NCI-H748 treated with DMSO at 0.1 percent for 48 hours (cell line): ENCODE data around the gene NCOA3.
"Not testable (repeated sequence)": the region's sequence is repeated elsewhere in the genome, so short reads cannot be mapped to it uniquely, and the experiment has no call there.

Source experiments
- DNase-seq: peaks from one replicate; lab custom pipeline; 2025; lab: John Stamatoyannopoulos, UW

NCOA3 gene

DNA sequence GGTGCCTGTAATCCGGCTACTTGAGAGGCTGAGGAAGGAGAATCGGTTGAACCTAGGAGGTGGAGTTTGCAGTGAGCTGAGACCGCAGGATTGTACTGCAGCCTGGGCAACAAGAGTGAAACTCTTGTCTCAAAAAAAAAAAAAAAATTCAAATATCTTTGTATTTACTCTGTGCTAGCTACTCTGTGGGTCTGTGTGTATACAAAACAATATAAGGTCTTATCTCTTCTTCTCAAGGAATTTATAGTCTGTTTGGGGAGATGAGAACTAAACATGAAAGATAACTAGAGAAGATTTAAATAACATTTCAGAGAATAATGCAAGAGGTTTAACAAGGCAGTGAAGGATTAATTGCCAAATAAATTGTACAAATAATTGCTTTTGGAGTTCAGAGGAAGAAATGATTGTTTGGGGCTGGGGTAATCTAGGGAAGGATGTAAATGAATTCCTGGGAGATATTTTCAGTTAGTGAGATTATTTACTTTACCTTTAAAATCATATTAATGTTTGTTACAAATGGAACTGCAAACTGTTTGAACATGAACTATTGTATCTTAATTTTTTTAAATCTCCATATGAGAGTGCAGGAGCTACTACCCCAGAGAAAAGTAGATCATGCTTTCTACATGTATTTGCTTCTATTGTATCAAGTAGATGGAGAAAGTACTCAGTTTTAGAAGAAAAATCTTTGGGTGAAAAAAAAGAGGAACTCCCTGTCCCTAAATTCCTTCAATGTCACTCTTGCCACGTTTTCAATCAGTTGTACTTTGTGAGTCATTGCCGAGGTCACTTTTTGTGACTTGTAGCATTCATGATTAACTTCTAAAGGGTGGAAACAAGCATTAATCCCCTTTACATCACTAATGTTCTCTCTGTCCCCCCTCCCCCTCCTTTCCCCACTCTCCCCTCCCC, 39.0 kb downstream of the NCOA3 start:
- no peak for DNase-seq

DNA sequence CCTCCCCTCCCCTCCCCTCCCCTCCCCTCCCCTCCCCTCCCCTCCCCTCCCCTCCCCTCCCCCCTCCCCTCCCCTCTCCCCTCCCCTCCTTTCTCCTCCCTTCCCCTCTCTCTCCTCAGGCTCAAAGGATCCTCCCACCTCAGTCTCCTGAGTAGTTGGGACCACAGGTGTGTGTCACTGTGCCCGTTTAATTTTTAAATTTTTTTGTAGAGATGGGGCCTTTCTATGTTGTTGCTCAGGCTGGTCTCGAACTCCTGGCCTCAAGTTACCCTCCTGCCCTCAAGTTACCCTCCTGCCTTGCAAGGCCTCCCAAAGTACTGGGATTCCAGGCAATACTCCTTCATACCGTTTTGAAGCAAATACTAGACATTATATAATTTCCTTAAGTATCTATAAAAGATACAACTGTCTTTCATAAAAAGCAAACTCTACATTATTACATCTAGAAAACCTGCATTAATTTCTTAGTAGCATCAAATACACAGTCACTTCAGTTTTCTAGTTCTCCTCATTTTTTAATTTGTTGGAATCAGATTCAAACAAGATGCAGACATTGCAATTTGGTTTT, 39.8 kb downstream of the NCOA3 start:
- no peak for DNase-seq

DNA sequence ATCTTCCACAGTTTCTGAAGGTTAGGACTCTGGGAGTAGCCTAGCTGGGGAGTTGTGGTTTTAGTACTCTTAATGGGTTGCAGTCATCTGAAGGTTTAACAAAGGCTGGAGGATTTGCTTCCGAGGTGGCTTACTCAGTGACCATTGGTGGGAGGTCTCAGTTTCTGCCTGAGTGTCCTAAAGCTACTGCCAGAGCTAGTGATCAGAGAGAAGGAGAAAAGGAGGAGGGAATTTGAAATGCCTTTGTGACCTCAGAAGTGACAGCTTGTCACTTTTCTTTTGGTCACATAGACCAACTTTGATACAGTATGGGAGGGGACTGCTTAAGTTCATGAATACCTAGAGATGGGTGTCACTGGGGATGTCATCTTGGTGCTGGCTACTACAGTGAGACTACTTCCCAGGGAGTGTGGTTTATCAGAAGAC, 41.3 kb downstream of the NCOA3 start:
- DNase-seq: no peak

DNA sequence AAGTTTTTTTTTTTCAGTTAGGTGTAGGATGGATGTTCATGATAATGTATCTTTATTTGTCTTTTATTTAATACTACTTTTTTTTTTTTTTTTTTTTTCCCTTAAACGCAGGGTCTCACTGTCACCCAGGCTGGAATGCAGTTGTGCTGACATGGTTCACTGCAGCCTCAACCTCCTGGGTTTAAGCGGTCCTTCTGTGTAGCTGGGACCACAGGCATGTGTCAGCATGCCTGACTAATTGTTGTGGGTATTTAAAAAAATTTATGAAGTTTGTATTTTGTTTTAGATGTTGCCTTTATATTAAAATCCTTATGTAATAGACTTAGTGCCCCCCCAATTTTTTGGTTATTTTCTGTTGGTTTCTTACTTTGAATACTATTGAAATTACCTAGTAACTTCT, 42.6 kb downstream of the NCOA3 start:
- no peak for DNase-seq

DNA sequence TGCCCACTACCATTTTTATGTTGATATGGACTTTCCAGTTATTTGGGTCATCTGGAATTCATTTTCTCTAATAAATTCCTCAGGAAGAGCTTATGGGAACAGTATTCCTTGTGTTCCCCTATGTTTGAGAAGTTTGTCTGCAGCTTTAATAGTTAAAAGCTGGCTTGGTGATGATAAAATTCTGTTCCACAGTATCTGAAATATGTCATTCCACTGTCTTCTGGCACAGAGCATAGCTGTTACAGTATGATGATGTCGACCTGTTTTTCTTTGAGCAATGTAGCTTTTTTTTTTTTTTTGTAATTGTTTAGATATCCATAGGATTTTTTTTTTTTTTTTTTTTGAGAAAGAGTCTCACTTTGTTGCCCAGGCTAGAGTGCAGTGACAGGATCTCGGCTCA, 43.2 kb downstream of the NCOA3 start:
- DNase-seq: no peak

DNA sequence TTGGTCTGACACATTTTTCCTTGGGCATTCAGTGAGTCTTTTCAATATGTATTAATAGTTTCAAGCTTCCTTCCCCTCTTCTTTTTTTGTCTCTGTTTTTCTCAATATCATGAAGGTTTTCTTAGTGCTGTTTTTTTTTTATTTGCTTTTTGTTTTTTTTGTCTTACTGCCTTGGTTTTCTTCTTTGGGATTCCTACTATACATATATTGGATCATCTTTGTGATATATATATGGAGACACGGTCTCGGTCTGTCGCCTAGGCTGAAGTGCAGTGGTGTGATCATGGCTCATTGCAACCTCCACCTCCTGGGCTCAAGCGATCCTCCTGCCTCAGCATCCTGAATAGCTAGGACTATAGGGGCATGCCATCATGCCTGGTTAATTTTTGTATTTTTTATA, 43.8 kb downstream of the NCOA3 start:
- DNase-seq: no peak

DNA sequence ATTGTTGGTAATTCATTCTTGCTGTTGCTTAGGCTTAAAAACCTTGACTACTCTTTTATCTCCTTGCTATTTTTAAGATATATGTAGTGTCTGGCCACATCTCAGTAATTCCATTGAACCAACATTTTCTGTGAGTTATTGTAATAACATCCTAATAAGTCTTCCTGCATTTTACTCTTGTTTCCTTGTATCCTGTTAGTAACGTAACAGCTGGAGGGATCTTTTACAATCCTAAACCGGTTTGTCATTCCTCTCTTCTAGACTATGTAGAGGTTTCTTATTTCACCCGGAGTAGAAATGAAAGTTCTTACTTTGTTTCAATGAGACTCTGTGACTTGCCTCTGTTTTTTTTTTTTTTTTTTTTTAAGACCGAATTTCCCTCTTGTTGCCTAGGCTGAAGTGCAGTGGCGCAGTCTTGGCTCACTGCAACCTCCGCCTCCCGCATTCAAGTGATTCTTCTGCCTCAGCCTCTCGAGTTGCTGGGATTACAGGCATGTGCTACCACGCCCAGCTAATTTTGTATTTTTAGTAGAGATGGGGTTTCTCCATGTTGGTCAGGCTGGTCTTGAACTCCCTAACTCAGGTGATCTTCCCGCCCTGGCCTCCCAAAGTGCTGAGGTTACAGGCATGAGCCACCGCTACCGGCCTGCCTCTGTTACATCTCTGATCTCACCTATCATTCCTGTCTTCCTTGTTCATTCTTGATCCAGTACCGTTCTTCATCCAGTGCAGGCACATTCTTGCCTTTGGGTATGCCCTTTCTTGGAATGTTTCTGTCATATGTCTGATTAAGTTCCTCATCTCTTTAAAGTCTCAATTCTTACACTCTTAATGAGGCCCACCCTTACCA, 44.7 kb downstream of the NCOA3 start:
- DNase-seq: no peak

DNA sequence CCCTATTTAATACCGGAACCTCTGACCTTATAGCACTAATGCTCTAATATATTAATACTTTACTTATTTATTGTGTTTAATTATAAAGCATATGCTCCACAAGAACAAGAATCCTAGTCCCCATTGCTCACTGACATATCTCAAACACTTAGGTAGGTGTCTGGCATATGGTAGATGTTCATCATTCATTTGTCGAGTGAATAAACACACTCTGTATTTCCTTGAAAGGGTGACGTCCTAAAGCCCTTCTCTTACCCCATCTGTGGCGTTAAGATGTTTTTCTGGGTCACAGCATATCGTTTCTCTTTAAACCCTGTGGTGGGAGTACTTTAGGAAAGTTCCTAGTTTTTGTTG, 45.3 kb downstream of the NCOA3 start:
- DNase-seq: no peak

DNA sequence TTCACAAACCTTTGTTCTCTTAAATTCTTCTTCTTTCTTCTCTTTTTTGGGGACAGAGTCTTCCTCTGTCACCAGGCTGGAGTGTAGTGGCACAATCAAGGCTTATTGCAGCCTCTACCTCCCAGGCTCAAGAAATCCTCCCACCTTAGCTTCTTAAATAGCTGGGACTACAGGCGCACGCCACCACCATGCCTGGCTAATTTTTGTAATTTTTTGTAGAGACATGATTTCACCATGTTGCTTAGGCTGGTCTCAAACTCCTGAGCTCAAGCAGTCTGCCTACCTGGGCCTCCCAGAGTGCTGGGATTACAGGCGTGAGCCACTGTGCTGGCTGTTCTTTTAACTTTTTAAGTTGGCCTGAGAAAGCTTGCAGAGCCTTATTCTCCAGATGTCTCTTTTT, 48.0 kb downstream of the NCOA3 start:
- no peak for DNase-seq

DNA sequence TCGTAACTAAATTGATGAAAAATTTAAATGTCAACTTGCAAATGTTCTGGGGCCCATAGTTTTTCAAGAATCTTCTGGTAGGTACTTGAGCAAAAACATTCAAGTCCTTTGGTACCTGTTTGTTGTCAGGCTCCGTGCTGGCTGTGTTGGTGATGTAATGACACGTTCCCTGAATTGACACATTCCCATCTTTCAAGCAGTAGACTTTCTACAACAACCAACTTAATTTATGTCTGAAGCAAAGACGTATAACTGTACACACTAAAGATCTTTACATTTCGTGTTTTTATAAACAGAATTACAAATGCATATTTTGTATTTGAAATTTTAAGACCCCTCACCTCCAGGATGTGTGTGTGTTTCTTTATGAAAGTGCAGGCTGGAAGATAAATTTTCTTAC, 49.5 kb downstream of the NCOA3 start:
- DNase-seq: no peak

DNA sequence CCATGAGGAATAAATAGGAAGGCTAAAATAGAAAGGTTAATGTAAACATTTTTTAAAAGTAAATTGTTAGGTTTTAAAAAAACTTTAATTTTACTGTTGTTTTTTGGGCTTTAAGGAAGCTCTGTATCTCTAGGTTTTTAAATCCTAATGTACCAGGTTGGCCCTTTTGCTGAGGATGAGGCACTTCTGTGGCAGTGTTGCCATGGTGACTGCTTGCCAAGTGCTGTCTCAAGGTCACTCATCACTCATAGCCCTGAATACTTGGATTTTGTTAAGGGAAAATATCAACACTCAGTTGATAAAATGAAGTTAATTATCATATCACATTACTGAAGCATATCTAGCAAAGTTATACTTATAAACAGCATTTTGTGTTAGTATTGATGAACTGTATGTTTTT, 50.2 kb downstream of the NCOA3 start:
- no peak for DNase-seq

DNA sequence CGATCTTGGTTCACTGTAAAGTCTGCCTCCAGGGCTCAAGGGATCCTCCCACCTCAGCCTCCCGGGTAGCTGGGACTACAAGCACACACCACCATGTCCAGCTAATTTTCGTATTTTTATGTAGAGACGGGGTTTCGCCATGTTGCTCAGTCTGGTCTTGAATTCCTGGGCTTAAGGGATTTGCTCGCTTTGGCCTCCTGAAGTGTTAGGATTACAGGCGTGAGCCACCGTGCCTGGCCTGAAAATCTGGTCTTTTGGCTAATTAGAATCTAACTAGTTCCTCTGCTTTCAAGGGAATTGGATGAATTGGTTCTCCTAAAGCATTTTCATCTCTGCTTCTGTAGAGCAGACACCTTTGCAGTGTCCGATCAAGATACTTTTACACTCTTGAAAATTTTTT, 51.3 kb downstream of the NCOA3 start:
- no peak for DNase-seq

DNA sequence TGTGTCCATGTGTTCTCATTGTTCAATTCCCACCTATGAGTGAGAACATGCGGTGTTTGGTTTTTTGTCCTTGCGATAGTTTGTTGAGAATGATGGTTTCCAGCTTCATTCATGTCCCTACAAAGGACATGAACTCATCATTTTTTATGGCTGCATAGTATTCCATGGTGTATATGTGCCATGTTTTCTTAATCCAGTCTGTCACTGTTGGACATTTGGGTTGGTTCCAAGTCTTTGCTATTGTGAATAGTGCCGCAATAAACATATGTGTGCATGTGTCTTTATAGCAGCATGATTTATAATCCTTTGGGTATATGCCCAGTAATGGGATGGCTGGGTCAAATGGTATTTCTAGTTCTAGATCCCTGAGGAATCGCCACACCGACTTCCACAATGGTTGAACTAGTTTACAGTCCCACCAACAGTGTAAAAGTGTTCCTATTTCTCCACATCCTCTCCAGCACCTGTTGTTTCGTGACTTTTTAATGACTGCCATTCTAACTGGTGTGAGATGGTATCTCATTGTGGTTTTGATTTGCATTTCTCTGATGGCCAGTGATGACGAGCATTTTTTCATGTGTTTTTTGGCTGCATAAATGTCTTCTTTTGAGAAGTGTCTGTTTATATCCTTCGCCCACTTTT, 52.0 kb downstream of the NCOA3 start:
- not testable (repeated sequence) for DNase-seq

DNA sequence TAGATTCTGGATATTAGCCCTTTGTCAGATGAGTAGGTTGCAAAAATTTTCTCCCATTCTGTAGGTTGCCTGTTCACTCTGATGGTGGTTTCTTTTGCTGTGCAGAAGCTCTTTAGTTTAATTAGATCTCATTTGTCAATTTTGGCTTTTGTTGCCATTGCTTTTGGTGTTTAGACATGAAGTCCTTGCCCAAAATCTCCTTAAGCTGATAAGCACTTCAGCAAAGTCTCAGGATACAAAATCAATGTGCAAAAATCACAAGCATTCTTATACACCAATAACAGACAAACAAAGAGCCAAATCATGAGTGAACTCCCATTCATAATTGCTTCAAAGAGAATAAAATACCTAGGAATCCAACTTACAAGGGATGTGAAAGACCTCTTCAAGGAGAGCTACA, 52.6 kb downstream of the NCOA3 start:
- DNase-seq: not testable (repeated sequence)

DNA sequence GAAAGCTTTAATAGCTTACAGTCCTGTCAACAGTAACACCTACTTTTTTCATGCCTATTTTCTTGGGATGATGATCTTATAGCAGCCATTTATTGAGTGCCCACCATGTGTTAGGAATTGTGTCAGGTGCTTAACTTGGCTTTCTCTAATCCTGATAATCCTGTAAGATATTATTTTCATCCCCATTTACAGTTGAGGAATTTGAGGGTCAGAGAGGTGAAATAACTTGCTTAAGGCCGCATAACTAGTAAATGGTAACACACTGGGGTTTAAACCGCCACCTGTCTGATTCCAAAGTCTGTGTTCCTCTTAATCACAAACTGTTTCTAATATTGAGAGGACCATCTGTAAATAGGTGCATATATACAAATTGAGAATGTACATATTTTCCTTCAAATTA, 55.5 kb downstream of the NCOA3 start:
- DNase-seq: no peak

DNA sequence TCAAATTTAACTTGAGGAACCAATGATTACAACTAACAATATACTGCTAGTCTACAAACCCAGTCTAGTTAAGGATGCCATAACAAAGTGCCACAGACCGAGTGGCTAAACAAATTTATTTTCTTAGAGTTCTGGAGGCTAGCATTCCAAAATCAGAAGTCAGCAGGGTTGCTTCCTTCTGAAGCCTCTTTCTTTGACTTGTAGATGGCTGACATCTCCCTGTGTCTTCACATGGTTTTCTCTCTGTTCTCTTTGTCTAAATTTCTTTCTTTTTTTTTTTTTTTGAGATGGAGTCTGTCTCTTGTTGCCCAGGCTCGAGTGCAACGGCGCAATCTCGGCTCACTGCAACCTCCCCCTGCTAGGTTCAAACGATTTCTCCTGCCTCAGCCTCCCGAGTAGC, 56.1 kb downstream of the NCOA3 start:
- no peak for DNase-seq

DNA sequence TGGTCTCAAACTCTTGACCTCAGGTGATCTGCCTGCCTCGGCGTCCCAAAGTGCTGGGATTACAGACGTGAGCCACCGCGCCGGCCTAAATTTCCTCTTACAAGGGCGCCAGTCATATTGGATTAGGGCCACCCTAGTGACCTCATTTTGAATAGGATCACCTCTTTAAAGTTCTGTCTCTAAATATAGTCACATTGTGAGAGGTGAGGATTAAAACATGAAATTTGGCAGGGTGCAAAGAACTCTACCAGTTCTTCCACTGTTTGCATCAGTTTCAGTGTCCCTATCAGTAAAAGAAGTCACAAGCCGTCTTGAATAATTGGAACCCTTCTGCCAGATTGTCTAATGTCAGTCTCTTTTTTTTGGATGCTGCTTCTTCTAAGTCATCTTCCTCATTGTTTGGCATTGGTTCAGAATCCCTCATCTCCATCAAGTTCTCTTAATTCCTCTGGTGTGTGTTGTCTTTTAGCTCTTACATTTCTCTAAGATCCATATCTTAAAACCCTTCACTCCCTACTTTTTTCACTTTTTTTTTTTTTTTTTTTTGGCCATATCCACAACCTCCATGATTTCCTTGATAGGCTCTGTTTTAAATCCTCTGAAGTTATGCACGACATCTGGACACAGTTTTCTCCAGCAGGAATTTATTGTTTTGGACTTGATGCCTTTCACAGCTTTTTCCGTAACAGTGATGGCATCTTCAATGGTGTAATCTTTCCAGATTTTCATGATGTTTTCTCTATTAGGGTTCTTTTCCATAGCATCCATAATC, 56.8 kb downstream of the NCOA3 start:
- no peak for DNase-seq

DNA sequence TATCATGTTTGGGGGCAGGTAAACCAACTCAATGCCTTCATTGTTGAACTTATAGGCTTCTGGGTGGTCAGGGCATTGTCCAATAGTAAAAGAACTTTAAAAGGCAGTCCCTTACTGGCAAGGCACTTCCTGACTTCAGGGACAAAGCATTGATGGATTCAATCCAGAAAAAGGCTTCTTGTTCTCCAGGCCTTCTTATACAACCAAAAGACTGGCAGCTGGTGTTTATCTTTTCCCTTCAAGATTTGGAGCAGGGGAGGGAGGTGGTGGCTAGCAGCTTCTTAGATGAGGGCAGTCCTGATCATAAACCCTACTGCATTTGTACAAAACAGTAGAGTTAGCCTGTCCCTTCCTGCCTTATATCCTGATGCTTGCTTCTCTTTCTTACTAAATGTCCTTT, 57.5 kb downstream of the NCOA3 start:
- DNase-seq: no peak

DNA sequence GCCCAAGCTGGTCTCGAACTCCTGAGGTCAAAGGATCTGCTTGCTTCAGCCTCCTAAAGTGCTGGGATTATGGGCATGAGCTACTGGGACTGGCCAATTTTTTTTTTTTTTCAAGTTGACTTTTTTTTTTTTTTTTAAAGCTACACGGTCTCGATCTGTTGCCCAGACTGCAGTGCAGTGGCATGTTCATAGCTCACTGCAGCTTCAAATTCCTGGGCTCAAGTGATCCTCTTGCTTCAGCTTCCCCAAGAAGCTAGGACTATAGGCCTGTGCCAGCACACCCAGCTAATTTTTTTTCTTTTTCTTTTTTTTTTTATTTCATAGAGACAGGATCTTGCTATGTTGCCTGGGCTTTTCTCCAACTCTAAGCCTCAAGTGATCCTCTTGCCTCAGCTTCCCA, 59.5 kb downstream of the NCOA3 start:
- no peak for DNase-seq

DNA sequence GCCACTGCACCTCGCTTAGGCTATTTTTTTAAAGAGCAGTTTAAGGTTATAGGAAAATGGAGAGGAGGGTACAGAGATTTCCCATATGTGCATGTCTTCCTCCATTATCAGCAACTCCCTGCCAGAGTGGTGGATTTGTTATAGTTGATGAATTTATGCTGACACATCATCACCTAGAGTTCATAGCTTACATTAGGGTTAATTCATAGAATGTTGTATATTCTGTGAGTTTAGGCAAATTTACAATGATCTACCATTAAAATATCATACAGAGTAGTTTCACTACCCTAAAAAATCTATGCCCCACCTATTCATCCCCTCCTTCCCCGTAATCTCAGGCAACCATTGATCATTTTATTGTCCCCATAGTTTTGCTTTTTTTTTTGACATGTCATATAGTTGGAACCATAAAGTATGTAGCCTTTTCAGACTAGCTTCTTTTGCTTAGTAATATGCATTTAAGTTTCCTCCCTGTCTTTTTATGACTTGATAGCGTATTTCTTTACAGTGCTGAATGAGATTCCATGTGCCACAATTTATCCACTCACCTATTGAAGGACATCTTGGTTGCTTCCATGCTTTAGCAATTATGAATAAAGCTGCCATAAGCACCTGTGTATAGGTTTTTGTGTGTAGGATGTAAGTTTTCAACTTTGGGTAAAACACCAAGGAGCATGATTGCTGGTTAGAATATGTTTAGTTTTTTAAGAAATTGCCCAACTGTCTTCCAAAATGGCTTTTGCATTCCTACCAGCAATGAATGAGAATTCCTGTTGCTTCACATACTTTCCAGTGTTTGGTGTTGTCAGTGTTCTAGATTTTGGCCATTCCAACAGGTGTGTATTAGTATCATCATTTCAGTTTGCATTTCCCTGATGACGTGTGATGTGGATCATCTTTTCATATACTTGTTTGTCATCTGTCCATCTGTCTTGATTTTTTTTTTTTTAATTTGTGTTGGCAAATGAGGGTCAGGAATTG, 60.2 kb downstream of the NCOA3 start:
- DNase-seq: no peak
